ENCODE data around the gene GPR18.

GPR18 gene

GRCh38 chr13:99228737-99229691 is 29.2 kb downstream of the GPR18 start:
- intact Hi-C loops (cut with micrococcal nuclease), result no loop called here
- Mint-ChIP-seq H3K36me3 (ENCODE audit: low read depth) (peaks cover 20% of the 10 kb centered on the region), H3K9me3 (no peaks in the 10 kb centered on the region), H3K27ac (peak overlapping the region; percentile 35), H3K4me3 (peak overlapping the region; percentile 13), H3K27me3 (no peaks in the 10 kb centered on the region), H3K4me1 (ENCODE audit: low read depth) (peaks cover 65% of the 10 kb centered on the region)

- Mint-ChIP-seq H3K27me3 (no peaks in the 10 kb centered on the region), H3K36me3 (ENCODE audit: low read depth) (peaks cover 20% of the 10 kb centered on the region), H3K9me3 (no peaks in the 10 kb centered on the region), H3K4me3 (no peak overlapping the region), H3K4me1 (ENCODE audit: low read depth) (peaks cover 74% of the 10 kb centered on the region), H3K27ac (peak overlapping the region; percentile 23)
- intact Hi-C loops (cut with micrococcal nuclease), result no loop called here
Measured at GRCh38 chr13:99227909-99228688, 30.1 kb downstream of the GPR18 start.

GRCh38 chr13:99227331-99227900 is 30.8 kb downstream of the GPR18 start:
- no peaks in the 10 kb centered on the region for H3K27me3 Mint-ChIP-seq
- H3K4me3 Mint-ChIP-seq, result no peak overlapping the region
- H3K9me3 Mint-ChIP-seq, result no peaks in the 10 kb centered on the region
- H3K27ac Mint-ChIP-seq, result peak overlapping the region; percentile 23
- intact Hi-C loops (cut with micrococcal nuclease), result no loop called here
- peaks cover 76% of the 10 kb centered on the region for H3K4me1 Mint-ChIP-seq (ENCODE audit: low read depth)
- H3K36me3 Mint-ChIP-seq (ENCODE audit: low read depth), result peaks cover 20% of the 10 kb centered on the region

GRCh38 chr13:99226513-99226912 is 31.7 kb downstream of the GPR18 start:
- no peak overlapping the region for H3K4me3 Mint-ChIP-seq
- H3K4me1 Mint-ChIP-seq (ENCODE audit: low read depth), result peaks cover 79% of the 10 kb centered on the region
- no peaks in the 10 kb centered on the region for H3K9me3 Mint-ChIP-seq
- H3K27ac Mint-ChIP-seq, result peak overlapping the region; percentile 12
- no peaks in the 10 kb centered on the region for H3K27me3 Mint-ChIP-seq
- H3K36me3 Mint-ChIP-seq (ENCODE audit: low read depth), result peaks cover 29% of the 10 kb centered on the region
- intact Hi-C loops (cut with micrococcal nuclease), result no loop called here

GRCh38 chr13:99225078-99225477 is 33.1 kb downstream of the GPR18 start:
- Mint-ChIP-seq H3K36me3 (ENCODE audit: low read depth) (peaks cover 30% of the 10 kb centered on the region), H3K9me3 (no peaks in the 10 kb centered on the region), H3K4me3 (no peak overlapping the region), H3K4me1 (ENCODE audit: low read depth) (peaks cover 76% of the 10 kb centered on the region), H3K27me3 (no peaks in the 10 kb centered on the region), H3K27ac (peak overlapping the region; percentile 12)
- intact Hi-C loops (cut with micrococcal nuclease), result no loop called here

GRCh38 chr13:99224021-99224420 is 34.2 kb downstream of the GPR18 start:
- no peaks in the 10 kb centered on the region for H3K9me3 Mint-ChIP-seq
- peak overlapping the region; percentile 51 for H3K27ac Mint-ChIP-seq
- no peaks in the 10 kb centered on the region for H3K27me3 Mint-ChIP-seq
- no peak overlapping the region for H3K4me3 Mint-ChIP-seq
- intact Hi-C loops (cut with micrococcal nuclease), result loop anchor here (5.0 kb wide), 1 partner anchor 33 kb away; the partner anchor contains the start of gene GPR18
- peaks cover 30% of the 10 kb centered on the region for H3K36me3 Mint-ChIP-seq (ENCODE audit: low read depth)
- H3K4me1 Mint-ChIP-seq (ENCODE audit: low read depth), result peaks cover 73% of the 10 kb centered on the region

GRCh38 chr13:99223587-99223986 is 34.6 kb downstream of the GPR18 start:
- Mint-ChIP-seq H3K27ac (peak overlapping the region; percentile 51), H3K4me1 (ENCODE audit: low read depth) (peaks cover 72% of the 10 kb centered on the region), H3K27me3 (no peaks in the 10 kb centered on the region), H3K36me3 (ENCODE audit: low read depth) (peaks cover 31% of the 10 kb centered on the region), H3K4me3 (no peak overlapping the region), H3K9me3 (no peaks in the 10 kb centered on the region)
- intact Hi-C loops (cut with micrococcal nuclease), result loop anchor here (5.0 kb wide), 1 partner anchor 34 kb away; the partner anchor contains the start of gene GPR18

- Mint-ChIP-seq H3K4me1 (ENCODE audit: low read depth) (peaks cover 75% of the 10 kb centered on the region), H3K27ac (no peak overlapping the region), H3K4me3 (no peak overlapping the region), H3K9me3 (no peaks in the 10 kb centered on the region), H3K27me3 (no peaks in the 10 kb centered on the region), H3K36me3 (ENCODE audit: low read depth) (peaks cover 23% of the 10 kb centered on the region)
- intact Hi-C loops (cut with micrococcal nuclease), result loop anchor here (5.0 kb wide), 1 partner anchor 36 kb away; the partner anchor contains the start of gene GPR18
Measured at GRCh38 chr13:99221567-99222239, 36.5 kb downstream of the GPR18 start.

GRCh38 chr13:99220199-99220935 is 37.8 kb downstream of the GPR18 start:
- Mint-ChIP-seq H3K36me3 (ENCODE audit: low read depth) (peaks cover 20% of the 10 kb centered on the region), H3K9me3 (no peaks in the 10 kb centered on the region), H3K4me1 (ENCODE audit: low read depth) (peaks cover 62% of the 10 kb centered on the region), H3K4me3 (no peak overlapping the region), H3K27ac (no peak overlapping the region), H3K27me3 (no peaks in the 10 kb centered on the region)
- intact Hi-C loops (cut with micrococcal nuclease), result loop anchor here (5.0 kb wide), 1 partner anchor 37 kb away; the partner anchor contains the start of gene GPR18

- peaks cover 62% of the 10 kb centered on the region for H3K4me1 Mint-ChIP-seq (ENCODE audit: low read depth)
- peaks cover 27% of the 10 kb centered on the region for H3K36me3 Mint-ChIP-seq (ENCODE audit: low read depth)
Measured at GRCh38 chr13:99218969-99219368, 39.2 kb downstream of the GPR18 start.

GRCh38 chr13:99218545-99218944 is 39.6 kb downstream of the GPR18 start:
- Mint-ChIP-seq H3K27ac (peak overlapping the region; percentile 26), H3K4me3 (no peak overlapping the region), H3K9me3 (no peaks in the 10 kb centered on the region), H3K4me1 (ENCODE audit: low read depth) (peaks cover 60% of the 10 kb centered on the region), H3K27me3 (no peaks in the 10 kb centered on the region), H3K36me3 (ENCODE audit: low read depth) (peaks cover 30% of the 10 kb centered on the region)
- intact Hi-C loops (cut with micrococcal nuclease), result no loop called here

More at GRCh38 chr13:99218969-99219368, 39.2 kb downstream of the GPR18 start:
- Mint-ChIP-seq H3K4me3 (no peak overlapping the region), H3K27ac (no peak overlapping the region), H3K9me3 (no peaks in the 10 kb centered on the region), H3K27me3 (no peaks in the 10 kb centered on the region)
- intact Hi-C loops (cut with micrococcal nuclease), result no loop called here

GRCh38 chr13:99218126-99218525 is 40.1 kb downstream of the GPR18 start:
- Mint-ChIP-seq H3K9me3 (no peaks in the 10 kb centered on the region), H3K4me1 (ENCODE audit: low read depth) (peaks cover 56% of the 10 kb centered on the region), H3K27ac (peak overlapping the region; percentile 26), H3K27me3 (no peaks in the 10 kb centered on the region), H3K36me3 (ENCODE audit: low read depth) (peaks cover 34% of the 10 kb centered on the region), H3K4me3 (no peak overlapping the region)
- intact Hi-C loops (cut with micrococcal nuclease), result no loop called here

All from dendritic cell treated with granulocyte-macrophage colony-stimulating factor and Interleukin-4, amounts not matched to agents 40 ng/mL and 50 ng/mL, for 4 days (primary cell).